ENCODE measurements around the gene PCBP2. TPM values are rescaled to one million over a fixed set of nuclear protein-coding genes. Genes with fewer than 3 reads are reported as not detected.

PCBP2 gene
- total and polyA plus RNA-seq, 8 donors, result 634 to 1,132 (median 1,042) TPM

DNA sequence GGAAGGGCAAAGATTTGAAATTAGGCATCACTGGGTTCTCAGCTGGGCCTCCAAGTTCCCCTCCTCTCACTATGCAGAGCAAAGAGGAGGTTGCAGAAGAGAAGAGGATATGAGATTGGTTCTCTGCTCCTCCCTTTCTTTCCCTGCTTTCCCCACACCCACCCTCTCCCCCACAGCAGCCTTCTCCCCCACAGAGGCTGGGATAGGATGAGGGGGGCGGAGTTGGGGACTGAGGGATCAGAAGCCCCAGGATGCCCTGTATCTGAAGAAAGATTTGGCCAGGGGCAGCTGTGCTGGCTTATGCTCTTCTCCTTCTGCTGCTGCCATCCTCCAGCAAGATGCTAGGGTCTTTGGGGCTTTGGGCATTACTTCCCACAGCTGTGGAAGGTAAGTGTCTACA, 28.3 kb upstream of the PCBP2 start, which contains the start of gene AMHR2:
TSS of gene AMHR2 (plus strand) at position 259 of the 400 bp plus-strand sequence. CDS start at position 339, 80 bp downstream.
- intact Hi-C loops (cut with DNase I), result loop anchor here in 1 of 2 donors (5.0 kb wide), 1 partner anchor 71 kb away; no protein-coding TSS in a partner anchor
- ATAC-seq (no peak), DNase-seq (peak in 1 of 4 donors; percentile 13)
- Histone ChIP-seq H3K4me3 (no peak within 1 kb of the TSS), H3K36me3 (no peaks in the 10 kb centered on the region), H3K27ac (no peak within 1 kb of the TSS), H3K4me1 (peaks cover 0 to 12% of the 10 kb centered on the region in 2 donors), H3K9me3 (no peaks in the 10 kb centered on the region), H3K27me3 (no peaks in the 10 kb centered on the region)
- TF ChIP-seq, protein P1, sequence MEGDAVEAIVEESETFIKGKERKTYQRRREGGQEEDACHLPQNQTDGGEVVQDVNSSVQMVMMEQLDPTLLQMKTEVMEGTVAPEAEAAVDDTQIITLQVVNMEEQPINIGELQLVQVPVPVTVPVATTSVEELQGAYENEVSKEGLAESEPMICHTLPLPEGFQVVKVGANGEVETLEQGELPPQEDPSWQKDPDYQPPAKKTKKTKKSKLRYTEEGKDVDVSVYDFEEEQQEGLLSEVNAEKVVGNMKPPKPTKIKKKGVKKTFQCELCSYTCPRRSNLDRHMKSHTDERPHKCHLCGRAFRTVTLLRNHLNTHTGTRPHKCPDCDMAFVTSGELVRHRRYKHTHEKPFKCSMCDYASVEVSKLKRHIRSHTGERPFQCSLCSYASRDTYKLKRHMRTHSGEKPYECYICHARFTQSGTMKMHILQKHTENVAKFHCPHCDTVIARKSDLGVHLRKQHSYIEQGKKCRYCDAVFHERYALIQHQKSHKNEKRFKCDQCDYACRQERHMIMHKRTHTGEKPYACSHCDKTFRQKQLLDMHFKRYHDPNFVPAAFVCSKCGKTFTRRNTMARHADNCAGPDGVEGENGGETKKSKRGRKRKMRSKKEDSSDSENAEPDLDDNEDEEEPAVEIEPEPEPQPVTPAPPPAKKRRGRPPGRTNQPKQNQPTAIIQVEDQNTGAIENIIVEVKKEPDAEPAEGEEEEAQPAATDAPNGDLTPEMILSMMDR (IDR thresholded peaks at IDR 0.05), result no peak

DNA sequence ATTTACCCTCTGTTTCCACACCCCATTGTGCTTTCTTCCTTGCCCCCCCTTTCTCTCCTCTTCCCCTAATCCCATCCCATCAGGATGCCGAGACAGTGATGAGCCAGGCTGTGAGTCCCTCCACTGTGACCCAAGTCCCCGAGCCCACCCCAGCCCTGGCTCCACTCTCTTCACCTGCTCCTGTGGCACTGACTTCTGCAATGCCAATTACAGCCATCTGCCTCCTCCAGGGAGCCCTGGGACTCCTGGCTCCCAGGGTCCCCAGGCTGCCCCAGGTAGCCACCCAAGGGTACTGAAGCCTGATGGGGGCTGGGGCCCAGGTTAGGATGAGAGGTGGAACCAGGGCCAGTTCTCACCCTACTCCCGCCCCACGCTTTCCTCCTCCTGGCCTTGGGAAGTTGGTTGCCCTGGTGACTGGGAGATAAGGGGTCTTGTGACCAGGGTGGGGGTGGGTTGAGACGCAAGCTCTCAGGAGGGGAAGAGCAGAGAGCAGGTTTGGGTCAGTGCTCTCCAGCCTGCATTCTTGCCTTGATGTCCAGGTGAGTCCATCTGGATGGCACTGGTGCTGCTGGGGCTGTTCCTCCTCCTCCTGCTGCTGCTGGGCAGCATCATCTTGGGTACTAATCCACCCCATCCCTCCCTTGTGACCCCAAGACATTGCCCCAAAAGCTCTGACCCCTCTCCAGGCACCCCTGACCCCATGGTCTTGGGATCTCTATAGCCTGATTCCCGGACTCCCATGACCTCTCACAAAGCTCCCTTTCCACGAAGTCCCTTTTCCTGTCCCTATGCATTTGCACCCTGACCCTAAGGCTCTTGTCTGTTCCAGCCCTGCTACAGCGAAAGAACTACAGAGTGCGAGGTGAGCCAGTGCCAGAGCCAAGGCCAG, 27.0 kb upstream of the PCBP2 start:
- no peak overlapping the region for H3K27ac ChIP-seq
- no peaks in the 10 kb centered on the region for H3K27me3 ChIP-seq
- intact Hi-C loops (cut with DNase I), result loop anchor here in 1 of 2 donors (5.0 kb wide), 1 partner anchor 73 kb away; no protein-coding TSS in a partner anchor
- peaks cover 0 to 12% of the 10 kb centered on the region in 2 donors for H3K4me1 ChIP-seq
- no peak overlapping the region for H3K4me3 ChIP-seq
- no peaks in the 10 kb centered on the region for H3K9me3 ChIP-seq
- TF ChIP-seq, protein P1 (IDR thresholded peaks at IDR 0.05), result no peak
- peak in 2 of 4 donors; percentile 16 to 32 for DNase-seq
- H3K36me3 ChIP-seq, result no peaks in the 10 kb centered on the region
- no peak for ATAC-seq

DNA sequence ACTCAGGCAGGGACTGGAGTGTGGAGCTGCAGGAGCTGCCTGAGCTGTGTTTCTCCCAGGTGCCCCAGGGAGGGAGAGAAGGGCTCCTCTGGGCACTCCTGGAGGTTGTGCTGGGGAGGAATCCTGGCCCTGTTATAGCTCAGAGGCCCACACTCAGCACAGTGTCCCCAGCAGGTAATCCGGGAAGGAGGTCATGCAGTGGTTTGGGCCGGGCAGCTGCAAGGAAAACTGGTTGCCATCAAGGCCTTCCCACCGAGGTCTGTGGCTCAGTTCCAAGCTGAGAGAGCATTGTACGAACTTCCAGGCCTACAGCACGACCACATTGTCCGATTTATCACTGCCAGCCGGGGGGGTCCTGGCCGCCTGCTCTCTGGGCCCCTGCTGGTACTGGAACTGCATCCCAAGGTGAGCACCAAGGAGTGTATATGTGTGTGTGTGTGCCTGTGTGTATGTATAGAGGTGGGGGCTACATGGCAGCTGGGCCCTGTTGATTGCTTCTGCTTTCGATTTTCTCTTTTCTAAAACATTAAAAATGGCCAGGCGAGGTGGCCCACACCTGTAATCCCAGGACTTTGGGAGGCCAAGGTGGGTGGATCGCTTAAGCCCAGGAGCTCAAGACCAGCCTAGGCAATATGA, 26.3 kb upstream of the PCBP2 start:
- intact Hi-C loops (cut with DNase I), result no loop called here
- no peak overlapping the region for H3K4me3 ChIP-seq
- DNase-seq, result no peak
- TF ChIP-seq, protein P1 (IDR thresholded peaks at IDR 0.05), result no peak
- H3K9me3 ChIP-seq, result no peaks in the 10 kb centered on the region
- no peak overlapping the region for H3K27ac ChIP-seq
- ATAC-seq, result no peak
- H3K27me3 ChIP-seq, result no peaks in the 10 kb centered on the region
- peaks cover 0 to 12% of the 10 kb centered on the region in 2 donors for H3K4me1 ChIP-seq
- no peaks in the 10 kb centered on the region for H3K36me3 ChIP-seq

DNA sequence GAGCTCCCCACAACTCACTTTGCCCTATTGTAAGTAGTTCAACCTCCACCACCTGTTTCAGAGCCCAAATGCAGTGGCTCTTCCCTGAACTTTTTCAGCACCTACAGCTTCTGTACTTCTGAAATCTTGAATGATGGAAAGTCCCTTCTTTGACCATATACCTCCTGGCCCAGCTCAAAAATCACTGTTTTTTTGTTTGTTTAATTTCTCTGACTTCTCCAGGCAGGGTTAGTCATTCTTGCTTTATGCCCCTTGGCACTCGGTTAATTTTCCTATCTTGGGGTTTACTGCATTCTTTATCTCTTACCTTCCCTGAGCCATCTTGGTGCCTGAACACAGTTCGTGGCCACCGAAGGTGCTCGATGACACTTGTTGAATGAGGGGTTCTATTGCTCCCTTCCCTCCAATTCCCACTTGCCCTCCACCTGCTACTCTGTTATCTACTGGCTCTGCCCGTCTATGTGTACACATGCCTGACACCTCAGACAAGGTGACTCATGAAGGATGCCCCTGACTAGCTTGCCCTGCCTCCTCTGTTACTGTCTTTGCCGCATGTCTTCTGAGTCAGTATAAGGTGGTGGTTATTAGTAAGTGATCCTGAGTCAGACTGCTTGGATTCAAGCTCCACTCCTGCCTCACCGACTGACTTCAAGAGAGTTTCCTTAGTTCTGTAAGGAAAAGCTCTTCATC, 23.9 kb upstream of the PCBP2 start:
- Histone ChIP-seq H3K9me3 (no peaks in the 10 kb centered on the region), H3K4me1 (no peaks in the 10 kb centered on the region), H3K27me3 (no peaks in the 10 kb centered on the region), H3K27ac (no peak overlapping the region), H3K4me3 (no peak overlapping the region), H3K36me3 (no peaks in the 10 kb centered on the region)
- intact Hi-C loops (cut with DNase I), result no loop called here
- DNase-seq, result peak in 1 of 4 donors; percentile 11
- ATAC-seq, result peak; percentile 64
- TF ChIP-seq, protein P1 (IDR thresholded peaks at IDR 0.05), result no peak
